Endothelial cell (in vitro differentiated cells): ENCODE data around the gene ACACA. TPM values are rescaled to one million over a fixed set of nuclear protein-coding genes. Genes with fewer than 3 reads are reported as not detected.

Experiments used
- DNase-seq: peaks from one replicate; pipeline ENCODE4 v3.0.0; 2021; ENCODE audit warnings: low spot score
- H3K27ac Mint-ChIP-seq: one replicate; pipeline ENCODE4 v1.8.0; 2021; ENCODE audit warnings: mixed read lengths, inconsistent platforms; ENCODE audit not compliant: unreplicated experiment
- H3K27me3 Mint-ChIP-seq: one replicate; pipeline ENCODE4 v1.8.0; 2021; ENCODE audit warnings: mild to moderate bottlenecking, moderate library complexity, mixed read lengths, inconsistent platforms; ENCODE audit not compliant: unreplicated experiment
- H3K36me3 Mint-ChIP-seq: one replicate; pipeline ENCODE4 v1.8.0; 2021; ENCODE audit warnings: mild to moderate bottlenecking, low read depth, mixed read lengths, inconsistent platforms; ENCODE audit not compliant: unreplicated experiment
- H3K4me1 Mint-ChIP-seq: one replicate; pipeline ENCODE4 v1.8.0; 2021; ENCODE audit warnings: mild to moderate bottlenecking, mixed read lengths, inconsistent platforms; ENCODE audit not compliant: unreplicated experiment
- H3K4me3 Mint-ChIP-seq: one replicate; pipeline ENCODE4 v1.8.0; 2021; ENCODE audit warnings: mild to moderate bottlenecking, mixed read lengths, inconsistent platforms; ENCODE audit not compliant: unreplicated experiment
- H3K9me3 Mint-ChIP-seq: one replicate; pipeline ENCODE4 v1.8.0; 2021; ENCODE audit warnings: mixed read lengths, inconsistent platforms; ENCODE audit not compliant: unreplicated experiment
- total RNA-seq: library from RNA; stranded (reverse); fragmentation: NEBNext Ultra II Directional; extraction: Animal tissue kit (Norgen Biotek cat#: 25700); gene quantifications from one replicate; pipeline ENCODE4 v1.2.1, GENCODE V29; 2021; ENCODE audit not compliant: unreplicated experiment
- TF ChIP-seq, protein P1 (sequence below): fragments of 200-600 bp; sonication (generic); IDR thresholded peaks from one replicate; pipeline ENCODE4 v1.5.0; 2021; ENCODE audit warnings: antibody characterized with exemption; ENCODE audit not compliant: unreplicated experiment

The ACACA gene
- total RNA-seq, 1 donor from 2014 or later = 91.5 TPM

DNA sequence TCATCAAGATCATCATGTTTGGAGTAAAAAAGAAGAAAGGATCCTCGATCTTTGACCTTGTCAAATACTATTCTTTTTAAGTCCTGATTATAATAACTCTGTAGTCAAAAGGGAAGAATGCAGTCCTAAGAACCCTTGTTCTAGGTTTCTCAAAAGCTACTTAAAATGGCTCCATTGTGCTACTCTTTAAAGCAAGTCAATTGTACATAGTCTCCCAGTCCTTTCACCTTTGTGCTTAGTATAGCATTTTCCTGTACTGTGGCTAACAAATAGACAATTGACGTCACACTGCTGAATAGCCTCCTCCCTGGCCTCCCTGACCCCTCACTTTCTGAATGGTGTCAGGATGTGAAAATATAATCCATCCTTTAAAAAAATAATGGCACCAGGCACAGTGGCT is 285.0 kb downstream of the ACACA start:
- Mint-ChIP-seq H3K9me3 (no peaks in the 10 kb centered on the region), H3K4me1 (peaks cover 9% of the 10 kb centered on the region), H3K4me3 (no peak overlapping the region), H3K36me3 (peaks cover 21% of the 10 kb centered on the region), H3K27me3 (peaks cover 2% of the 10 kb centered on the region), H3K27ac (no peak overlapping the region)
- TF ChIP-seq, protein P1, sequence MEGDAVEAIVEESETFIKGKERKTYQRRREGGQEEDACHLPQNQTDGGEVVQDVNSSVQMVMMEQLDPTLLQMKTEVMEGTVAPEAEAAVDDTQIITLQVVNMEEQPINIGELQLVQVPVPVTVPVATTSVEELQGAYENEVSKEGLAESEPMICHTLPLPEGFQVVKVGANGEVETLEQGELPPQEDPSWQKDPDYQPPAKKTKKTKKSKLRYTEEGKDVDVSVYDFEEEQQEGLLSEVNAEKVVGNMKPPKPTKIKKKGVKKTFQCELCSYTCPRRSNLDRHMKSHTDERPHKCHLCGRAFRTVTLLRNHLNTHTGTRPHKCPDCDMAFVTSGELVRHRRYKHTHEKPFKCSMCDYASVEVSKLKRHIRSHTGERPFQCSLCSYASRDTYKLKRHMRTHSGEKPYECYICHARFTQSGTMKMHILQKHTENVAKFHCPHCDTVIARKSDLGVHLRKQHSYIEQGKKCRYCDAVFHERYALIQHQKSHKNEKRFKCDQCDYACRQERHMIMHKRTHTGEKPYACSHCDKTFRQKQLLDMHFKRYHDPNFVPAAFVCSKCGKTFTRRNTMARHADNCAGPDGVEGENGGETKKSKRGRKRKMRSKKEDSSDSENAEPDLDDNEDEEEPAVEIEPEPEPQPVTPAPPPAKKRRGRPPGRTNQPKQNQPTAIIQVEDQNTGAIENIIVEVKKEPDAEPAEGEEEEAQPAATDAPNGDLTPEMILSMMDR = no peak
- DNase-seq = no peak

DNA sequence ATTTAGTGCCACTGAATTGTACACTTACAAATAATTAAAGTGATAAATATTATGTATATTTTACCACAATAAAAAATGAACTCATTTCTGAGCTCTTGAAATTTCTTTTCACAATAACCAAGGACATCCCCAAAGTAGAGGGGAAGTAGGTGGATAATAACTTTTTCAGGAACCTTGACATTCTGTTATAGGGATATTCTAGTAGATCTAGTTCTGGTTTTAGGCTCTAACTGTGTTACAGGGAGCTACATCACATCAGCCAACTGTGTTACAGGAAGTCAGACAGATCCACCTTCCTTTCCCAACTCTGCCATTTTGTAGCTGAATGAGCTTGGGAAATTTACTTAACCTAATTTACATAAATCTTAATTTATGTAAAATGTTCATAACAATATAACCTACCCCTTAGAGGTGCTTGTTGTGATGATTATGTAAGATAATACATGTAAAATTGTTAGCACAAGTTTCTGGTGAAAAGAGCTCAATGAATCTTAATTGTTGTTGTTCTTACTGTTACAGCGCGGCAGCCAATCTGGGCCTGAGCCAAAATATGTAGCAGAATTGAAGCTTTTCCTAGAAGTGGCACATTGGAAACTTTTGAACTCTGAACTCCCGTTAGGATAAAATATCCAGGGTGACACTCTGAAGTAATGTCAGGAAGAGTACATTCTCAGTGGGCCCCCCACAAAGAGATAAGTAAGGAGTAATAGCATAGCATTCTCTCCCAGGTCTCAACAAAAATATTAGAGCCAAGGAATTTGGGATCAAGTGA is 288.1 kb downstream of the ACACA start:
- no peaks in the 10 kb centered on the region for H3K9me3 Mint-ChIP-seq
- H3K27me3 Mint-ChIP-seq = peaks cover 4% of the 10 kb centered on the region
- DNase-seq = no peak
- TF ChIP-seq, protein P1 = no peak
- H3K4me3 Mint-ChIP-seq = no peak overlapping the region
- peaks cover 17% of the 10 kb centered on the region for H3K36me3 Mint-ChIP-seq
- peaks cover 6% of the 10 kb centered on the region for H3K4me1 Mint-ChIP-seq
- H3K27ac Mint-ChIP-seq = no peak overlapping the region

DNA sequence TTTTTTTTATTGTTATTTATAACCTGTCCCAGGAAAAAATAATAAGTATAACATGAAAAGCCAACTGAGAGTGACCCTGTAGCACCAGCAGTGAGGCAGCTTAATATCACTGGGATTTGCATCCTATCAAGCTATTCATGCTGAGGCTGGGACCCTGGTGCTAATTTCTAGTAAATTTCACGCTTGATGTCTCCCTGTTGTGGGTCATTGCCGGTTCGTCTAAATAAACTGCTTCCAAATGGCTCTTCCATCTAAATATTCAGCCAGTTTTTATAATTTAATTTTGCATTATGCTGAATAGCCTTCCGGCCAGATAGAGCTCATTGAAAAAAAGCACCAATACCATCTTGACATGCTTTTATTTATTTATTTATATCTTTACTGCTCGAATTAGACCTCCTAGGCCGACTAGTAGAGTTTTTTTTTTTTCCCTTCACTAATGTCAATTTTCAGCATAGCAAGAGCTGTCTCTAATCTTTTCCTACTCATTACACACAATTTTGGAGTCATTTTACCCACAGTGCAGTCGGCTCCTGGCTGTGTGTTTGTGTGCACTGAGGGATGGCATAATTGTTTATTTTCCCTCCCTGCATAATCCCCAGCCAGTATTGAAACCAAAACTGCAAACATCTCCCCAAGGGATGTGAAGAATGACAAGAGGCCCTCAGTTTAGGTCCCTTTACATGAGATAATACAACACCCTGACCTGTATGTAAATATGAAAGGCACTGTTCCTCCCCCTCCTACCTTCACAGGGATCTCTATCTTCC is 289.1 kb downstream of the ACACA start:
- TF ChIP-seq, protein P1 = no peak
- Mint-ChIP-seq H3K9me3 (no peaks in the 10 kb centered on the region), H3K27ac (no peak overlapping the region), H3K36me3 (peaks cover 17% of the 10 kb centered on the region), H3K27me3 (peaks cover 4% of the 10 kb centered on the region), H3K4me1 (peaks cover 15% of the 10 kb centered on the region), H3K4me3 (no peak overlapping the region)
- no peak for DNase-seq

DNA sequence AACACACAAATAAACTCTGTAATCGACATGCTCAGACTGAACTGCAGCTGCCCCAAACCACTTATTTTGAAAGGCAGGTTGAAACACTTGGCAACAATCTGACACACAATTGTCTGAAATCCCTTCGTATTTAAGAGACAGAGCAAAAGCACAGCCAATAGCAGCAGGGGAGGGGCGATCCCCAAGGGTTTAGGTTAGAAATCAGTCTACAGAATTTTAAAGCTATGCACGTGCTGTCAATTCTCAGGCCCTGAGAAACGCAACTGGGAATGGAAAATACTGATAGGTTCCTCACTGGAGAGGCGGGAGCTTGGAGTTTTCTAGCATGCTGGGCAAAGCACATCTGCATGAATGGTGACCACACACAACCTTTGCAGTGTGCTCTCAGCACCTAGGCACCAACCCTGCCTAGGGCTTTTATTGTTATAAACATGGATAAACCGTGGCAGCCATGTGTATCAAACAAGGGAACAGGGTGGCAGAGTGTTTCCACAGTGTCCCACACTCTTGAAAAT is 289.9 kb downstream of the ACACA start:
- Mint-ChIP-seq H3K27me3 (peaks cover 4% of the 10 kb centered on the region), H3K9me3 (no peaks in the 10 kb centered on the region), H3K4me3 (no peak overlapping the region), H3K4me1 (peaks cover 23% of the 10 kb centered on the region), H3K36me3 (peaks cover 18% of the 10 kb centered on the region), H3K27ac (no peak overlapping the region)
- no peak for DNase-seq
- TF ChIP-seq, protein P1 = no peak
